GM18507 (cell line): Measurements from ENCODE around the gene RBBP6.
A peak's percentile ranks its signal among the peaks of the same experiment; 100 is the strongest.
"Not testable (repeated sequence)": the region's sequence is repeated elsewhere in the genome, so short reads cannot be mapped to it uniquely, and the experiment has no call there.

Experiments
- DNase-seq: peaks from one replicate; pipeline ENCODE4 v3.0.0; 2011; ENCODE audit warnings: low read depth; ENCODE audit not compliant: insufficient read length; ENCODE audit errors: extremely low spot score
- FAIRE-seq: peaks from 2 replicates; lab custom pipeline; 2011; peaks lifted over from hg19 to GRCh38; lab: Jason Lieb, UNC

The RBBP6 gene, protein sequence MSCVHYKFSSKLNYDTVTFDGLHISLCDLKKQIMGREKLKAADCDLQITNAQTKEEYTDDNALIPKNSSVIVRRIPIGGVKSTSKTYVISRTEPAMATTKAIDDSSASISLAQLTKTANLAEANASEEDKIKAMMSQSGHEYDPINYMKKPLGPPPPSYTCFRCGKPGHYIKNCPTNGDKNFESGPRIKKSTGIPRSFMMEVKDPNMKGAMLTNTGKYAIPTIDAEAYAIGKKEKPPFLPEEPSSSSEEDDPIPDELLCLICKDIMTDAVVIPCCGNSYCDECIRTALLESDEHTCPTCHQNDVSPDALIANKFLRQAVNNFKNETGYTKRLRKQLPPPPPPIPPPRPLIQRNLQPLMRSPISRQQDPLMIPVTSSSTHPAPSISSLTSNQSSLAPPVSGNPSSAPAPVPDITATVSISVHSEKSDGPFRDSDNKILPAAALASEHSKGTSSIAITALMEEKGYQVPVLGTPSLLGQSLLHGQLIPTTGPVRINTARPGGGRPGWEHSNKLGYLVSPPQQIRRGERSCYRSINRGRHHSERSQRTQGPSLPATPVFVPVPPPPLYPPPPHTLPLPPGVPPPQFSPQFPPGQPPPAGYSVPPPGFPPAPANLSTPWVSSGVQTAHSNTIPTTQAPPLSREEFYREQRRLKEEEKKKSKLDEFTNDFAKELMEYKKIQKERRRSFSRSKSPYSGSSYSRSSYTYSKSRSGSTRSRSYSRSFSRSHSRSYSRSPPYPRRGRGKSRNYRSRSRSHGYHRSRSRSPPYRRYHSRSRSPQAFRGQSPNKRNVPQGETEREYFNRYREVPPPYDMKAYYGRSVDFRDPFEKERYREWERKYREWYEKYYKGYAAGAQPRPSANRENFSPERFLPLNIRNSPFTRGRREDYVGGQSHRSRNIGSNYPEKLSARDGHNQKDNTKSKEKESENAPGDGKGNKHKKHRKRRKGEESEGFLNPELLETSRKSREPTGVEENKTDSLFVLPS (N-terminal part only)

DNA sequence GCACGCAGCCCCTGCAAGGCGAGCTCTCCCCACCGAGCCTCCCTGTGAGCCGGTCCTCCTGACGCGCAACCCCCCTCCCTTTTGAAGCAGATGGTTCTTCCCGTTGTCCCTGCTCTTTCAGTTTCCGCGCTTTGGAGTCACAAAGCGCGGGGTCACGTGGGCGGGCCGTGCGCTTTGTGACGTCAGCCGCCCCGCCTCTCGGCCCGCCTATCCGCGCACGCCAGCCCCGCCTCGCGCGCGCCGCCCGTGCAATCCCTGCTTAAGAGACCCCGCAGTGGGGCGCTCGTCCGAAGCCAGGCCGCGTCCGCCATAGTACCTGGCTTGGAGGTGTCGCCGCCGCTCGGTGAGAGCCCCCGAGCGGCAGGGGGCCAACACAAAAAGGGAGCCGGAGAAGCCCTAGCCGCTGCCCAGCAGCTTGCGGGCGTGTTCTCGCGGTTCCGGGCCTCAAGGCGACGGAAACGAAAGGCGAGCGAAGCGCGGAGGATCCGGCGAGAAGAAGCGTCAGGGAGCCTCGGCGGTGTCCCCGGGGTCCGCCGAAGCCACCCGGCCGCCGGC, at the start of gene RBBP6:
Gene RBBP6, plus strand, starts transcription at position 272 of the 555 bp plus-strand sequence. CDS start 1,061 bp downstream, outside the sequence.
- FAIRE-seq (peak; percentile 90), DNase-seq (peak; percentile 81)

DNA sequence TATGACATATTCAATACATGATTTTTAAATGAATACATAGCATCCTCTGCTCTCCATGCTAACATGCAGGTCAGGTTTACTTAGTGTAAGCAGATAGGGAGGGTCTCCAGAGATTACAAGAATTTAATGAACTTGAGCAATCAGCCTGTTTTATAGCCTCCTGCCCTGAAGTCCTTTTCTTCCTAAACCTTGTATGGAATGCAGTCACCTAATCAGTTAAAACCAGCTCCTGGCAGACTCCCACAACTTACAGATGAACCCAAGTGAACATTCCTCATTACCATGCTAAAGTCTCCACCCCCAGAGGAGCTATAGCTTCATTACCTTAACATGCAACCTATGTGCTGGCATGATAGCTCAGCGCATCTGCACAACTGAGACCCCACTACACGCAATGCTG, 48.5 kb upstream of the RBBP6 start:
- DNase-seq, result no peak
- FAIRE-seq, result no peak

- no peak for FAIRE-seq
- DNase-seq, result no peak
Observed at GRCh38 chr16:24491731-24492130, 47.6 kb upstream of the RBBP6 start.

DNA sequence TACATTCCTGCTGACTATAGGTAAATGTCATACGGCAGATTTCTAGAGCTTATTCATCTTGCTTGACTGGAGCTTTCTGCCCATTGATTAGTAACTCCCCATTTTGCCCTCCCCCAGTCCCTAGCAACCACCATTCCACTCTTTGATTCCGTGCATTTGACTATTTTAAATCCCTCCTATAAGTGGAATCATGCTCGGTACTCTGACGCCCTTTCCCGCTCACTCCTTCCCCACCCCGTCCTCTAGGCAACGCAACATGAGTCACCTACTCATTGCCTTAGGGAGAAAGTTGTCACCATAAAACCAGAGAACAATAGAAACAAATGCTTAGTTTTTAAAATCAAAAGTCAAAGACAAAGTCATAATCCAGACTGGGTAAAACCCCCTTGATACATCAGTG, 45.5 kb upstream of the RBBP6 start:
- FAIRE-seq, result no peak
- no peak for DNase-seq

DNA sequence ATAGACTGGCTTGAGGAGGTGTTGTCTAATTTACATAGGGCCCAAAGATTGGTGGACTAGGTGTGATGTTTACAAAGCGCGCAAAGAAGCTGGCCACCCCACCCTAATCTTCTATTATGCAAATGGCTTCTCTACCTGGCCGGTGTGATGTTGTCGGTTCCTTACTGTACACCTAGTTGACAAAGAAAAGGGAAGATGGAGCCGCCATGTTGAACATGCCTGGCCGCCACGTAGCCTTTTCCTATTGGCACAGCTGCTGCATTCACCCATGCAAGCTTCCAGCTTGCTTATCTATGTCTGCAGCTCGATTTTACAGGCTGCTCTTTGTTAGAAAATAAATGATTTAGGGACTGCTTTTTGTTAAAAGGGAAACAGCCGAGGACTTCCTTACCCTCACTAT, 44.2 kb upstream of the RBBP6 start:
- DNase-seq, result not testable (repeated sequence)

DNA sequence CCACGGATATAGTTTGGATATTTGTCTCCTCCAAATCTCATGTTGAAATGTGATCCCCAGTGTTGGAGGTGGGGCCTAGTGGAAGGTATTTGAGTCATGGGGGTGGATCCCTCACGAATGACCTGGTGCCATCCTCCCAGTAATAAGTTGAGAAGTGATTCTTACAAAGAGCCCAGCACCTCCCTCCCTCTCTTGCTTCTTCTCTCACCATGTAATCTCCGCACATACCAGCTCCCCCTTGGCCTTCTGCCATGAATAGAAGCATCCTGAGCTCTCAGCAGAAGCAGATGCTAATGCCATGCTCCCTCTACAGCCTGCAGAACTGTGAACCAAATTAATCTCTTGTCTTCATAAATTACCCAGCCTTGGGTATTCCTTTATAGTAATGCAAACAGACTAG, 41.9 kb upstream of the RBBP6 start:
- DNase-seq, result no peak
- FAIRE-seq, result no peak

More for the DNA sequence above, 44.2 kb upstream of the RBBP6 start:
- FAIRE-seq, result not testable (repeated sequence)

DNA sequence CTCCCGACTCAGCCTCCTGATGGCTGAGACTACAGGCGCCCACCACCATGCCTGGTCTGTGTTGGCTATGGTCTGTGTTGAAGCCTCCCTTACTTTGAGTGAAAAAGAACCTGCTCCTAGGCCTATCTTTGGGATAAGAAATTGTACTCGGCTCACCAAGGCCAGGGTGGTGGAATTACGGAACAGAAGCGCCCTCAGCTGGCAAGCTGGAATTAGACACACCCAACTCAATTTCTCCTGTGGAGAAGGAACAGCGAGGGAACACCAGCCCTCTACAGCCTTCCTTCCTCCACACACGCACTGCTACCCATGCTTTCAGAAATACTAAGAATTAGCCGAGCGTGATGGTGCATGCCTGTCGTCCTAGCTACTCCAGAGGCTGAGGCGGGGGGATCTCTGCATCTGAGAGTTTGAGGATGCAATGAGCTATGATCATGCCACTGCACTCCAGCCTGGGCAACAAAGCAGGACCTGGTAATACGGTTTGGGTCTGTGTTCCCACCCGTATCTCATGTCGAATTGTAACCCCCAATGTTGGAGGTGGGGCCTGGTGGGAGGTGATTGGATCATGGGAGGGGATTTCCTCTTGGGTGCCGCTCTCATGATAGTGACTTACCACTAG, 40.1 kb upstream of the RBBP6 start:
- DNase-seq (no peak), FAIRE-seq (no peak)

GRCh38 chr16:24504472-24505345, 34.7 kb upstream of the RBBP6 start:
- DNase-seq (peak; percentile 54), FAIRE-seq (peak; percentile 88)

GRCh38 chr16:24505959-24506358, 33.4 kb upstream of the RBBP6 start:
- FAIRE-seq, result no peak

DNA sequence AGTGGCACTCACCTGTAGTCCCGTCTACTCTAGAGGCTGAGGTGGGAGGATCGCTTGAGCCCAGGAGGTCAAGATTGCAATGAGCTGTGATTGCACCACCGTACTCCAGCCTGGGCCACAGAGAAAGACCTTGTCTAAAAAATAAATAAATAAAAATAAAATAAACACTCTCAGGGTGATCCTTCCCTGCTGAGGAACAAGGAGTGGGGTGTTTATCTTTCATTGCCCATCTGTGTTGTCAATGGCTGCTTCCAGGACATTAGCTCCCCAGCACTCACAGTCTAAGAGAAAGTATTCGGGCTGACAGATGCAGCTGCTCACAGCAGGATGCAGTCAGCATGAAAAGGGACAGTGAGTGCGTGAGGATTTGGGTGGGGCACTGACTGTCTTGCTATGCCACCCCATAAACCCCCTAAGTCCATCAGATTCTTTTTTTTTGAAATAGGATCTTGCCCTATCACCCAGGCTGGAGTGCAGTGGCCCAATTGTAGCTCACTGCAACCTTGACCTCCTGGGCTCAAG, 31.3 kb upstream of the RBBP6 start:
- FAIRE-seq (no peak), DNase-seq (no peak)

More at GRCh38 chr16:24505959-24506358, 33.4 kb upstream of the RBBP6 start:
- DNase-seq, result no peak

- FAIRE-seq, result no peak
- no peak for DNase-seq
Observed at GRCh38 chr16:24508614-24509013, 30.8 kb upstream of the RBBP6 start.

DNA sequence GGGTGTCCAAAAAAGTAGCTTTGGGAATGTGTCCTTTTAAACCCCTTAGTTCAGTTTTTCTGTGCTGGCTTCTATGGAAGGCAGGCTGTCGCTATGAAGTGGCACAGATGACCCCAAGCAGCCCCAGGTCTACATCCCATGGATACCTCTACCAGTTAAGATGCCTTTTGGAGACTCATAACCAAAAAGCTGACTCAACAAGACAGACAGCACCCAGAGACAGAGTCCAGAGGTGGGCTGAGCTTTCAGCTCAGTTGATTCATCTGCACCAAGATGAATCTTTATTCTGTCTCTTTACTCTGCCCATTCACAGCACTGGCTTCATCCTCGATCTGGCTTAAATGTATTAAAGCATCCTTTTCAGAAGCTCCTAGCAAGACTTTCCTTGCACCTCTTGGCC, 29.8 kb upstream of the RBBP6 start:
- FAIRE-seq (no peak), DNase-seq (no peak)

- FAIRE-seq, result no peak
Observed at GRCh38 chr16:24511174-24511573, 28.2 kb upstream of the RBBP6 start.

DNA sequence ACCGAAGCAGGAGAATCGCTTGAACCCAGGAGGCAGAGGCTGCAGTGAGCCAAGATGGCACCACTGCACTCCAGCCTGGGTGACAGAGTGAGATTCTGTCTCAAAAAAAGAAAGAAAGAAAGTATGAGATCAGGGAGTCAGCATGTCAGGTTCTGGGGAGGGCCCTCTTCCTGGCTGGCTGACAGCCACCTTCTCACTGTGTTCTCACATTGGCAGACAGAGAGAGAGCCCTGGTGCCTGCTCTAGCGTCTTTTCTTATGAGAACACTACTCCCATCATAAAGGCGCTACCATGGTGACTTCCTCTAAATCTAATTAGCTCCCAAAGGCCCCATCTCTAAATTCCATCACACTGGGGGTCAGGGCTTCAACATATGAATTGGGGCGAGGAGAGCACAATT, 27.6 kb upstream of the RBBP6 start:
- DNase-seq (no peak), FAIRE-seq (no peak)

More at GRCh38 chr16:24511174-24511573, 28.2 kb upstream of the RBBP6 start:
- no peak for DNase-seq

- FAIRE-seq, result no peak
Observed at GRCh38 chr16:24514096-24514495, 25.3 kb upstream of the RBBP6 start.

GRCh38 chr16:24515186-24515585, 24.2 kb upstream of the RBBP6 start:
- FAIRE-seq, result no peak
- DNase-seq, result no peak

More at GRCh38 chr16:24514096-24514495, 25.3 kb upstream of the RBBP6 start:
- DNase-seq, result no peak

GRCh38 chr16:24516900-24517669, 22.3 kb upstream of the RBBP6 start:
- FAIRE-seq (peak; percentile 73), DNase-seq (peak; percentile 35)

DNA sequence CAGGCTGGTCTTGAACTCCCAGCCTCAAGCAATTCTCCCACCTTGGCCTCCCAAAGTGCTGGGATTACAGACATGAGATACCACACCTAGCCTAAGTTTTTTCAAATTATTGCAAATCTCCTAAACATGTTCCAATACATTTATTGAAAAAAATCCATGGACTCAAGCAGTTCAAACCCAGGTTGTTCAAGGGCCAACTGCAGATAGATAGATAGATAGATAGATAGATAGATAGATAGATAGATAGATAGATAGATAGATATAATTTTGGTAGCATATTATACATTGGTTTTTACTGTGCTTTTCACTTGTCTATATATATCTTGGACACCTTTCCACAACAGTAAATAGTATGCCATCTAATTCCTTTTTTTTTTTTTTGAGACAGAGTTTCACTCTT, 20.9 kb upstream of the RBBP6 start:
- no peak for FAIRE-seq
- DNase-seq, result no peak
